HG02763 (cell line): ENCODE data around the gene ANAPC5.
A peak's percentile ranks its signal among the peaks of the same experiment; 100 is the strongest.
"Not testable (repeated sequence)": the region's sequence is repeated elsewhere in the genome, so short reads cannot be mapped to it uniquely, and the experiment has no call there.

Experiments used
- ATAC-seq: cut with Tn5 transposase; IDR thresholded peaks from one replicate; pipeline ENCODE4 v1.9.1; 2021; ENCODE audit warnings: mild to moderate bottlenecking, moderate library complexity; ENCODE audit not compliant: unreplicated experiment

The ANAPC5 gene, protein sequence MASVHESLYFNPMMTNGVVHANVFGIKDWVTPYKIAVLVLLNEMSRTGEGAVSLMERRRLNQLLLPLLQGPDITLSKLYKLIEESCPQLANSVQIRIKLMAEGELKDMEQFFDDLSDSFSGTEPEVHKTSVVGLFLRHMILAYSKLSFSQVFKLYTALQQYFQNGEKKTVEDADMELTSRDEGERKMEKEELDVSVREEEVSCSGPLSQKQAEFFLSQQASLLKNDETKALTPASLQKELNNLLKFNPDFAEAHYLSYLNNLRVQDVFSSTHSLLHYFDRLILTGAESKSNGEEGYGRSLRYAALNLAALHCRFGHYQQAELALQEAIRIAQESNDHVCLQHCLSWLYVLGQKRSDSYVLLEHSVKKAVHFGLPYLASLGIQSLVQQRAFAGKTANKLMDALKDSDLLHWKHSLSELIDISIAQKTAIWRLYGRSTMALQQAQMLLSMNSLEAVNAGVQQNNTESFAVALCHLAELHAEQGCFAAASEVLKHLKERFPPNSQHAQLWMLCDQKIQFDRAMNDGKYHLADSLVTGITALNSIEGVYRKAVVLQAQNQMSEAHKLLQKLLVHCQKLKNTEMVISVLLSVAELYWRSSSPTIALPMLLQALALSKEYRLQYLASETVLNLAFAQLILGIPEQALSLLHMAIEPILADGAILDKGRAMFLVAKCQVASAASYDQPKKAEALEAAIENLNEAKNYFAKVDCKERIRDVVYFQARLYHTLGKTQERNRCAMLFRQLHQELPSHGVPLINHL

DNA sequence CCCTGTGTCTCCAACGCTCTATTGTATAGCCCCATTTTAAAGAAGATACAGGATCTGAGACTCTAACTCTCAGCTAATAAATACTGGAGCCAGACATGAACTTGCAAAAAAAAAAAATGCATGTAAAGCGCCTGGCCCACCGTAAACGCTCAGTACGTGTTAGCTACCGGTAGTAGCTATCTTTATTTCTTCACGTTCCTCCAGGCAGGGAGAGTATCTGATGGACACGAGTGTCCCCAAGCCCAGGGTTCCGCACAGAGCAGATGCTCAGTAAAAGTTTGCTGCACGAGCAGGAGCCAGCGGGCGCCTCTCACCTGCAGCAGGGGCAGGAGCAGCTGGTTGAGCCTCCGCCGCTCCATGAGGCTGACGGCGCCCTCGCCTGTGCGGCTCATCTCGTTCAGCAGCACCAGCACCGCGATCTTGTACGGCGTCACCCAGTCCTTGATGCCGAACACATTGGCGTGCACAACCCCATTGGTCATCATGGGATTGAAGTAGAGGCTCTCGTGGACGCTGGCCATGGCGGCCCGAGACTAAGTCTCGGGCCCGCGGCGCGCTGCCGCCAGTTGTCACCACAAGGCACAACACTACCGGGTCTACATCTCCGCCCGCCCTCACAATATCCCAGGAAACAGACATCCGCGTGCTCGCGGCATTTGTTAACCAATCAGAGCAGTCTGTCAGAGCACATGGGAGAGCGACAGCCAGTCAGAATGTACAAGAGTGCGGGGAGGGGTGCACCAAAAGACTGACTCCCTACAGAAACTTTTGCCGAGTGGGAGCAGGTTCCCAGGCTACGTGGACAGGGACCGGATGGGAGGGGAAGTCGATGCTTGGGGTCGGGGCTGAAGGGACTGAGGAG, at the start of gene ANAPC5:
Gene ANAPC5 (minus strand): TSS at position 592 of the 862 bp plus-strand sequence. CDS start 71 bp downstream, at position 521.
- peak; percentile 96 for ATAC-seq

DNA sequence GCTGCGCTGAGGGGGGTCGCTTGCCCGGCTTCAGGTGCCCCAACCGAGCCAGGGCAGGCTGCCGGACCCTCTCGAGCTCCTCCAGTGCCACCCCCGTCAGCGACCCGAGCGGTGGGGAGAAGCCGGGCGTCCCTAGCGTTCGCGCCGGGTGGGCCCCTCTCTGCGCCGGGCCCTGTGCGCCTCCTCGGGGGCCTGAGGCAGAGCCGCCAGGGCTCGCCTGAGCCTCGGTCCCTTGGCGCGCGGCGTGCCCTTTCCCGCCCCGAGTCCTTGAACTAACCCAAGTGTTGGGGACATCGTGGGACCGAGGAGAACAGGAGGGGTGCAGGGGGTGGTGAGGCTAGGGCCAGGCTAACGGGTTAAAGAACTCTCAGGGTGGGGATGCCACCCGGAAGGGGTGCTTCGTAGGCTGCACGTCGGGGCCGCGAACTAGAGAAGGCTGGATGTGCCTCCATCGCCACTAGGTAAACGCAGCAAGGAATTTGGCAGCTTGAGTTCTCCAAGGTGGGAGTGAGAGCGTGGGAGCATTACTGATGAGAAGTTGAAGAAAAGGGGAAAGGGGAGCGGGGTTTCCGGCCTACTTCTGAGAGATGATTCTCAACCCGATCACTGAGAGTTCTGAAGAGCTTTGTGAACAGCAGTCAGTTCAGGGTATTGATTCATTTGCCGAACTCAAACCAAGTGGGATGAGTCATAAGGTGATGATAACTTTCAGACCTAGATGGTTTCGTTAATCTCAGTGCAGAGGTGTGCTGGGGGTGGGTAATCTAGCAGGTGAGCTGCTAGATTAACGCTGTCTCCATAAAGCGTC, 48.3 kb upstream of the ANAPC5 start:
- peak; percentile 25 for ATAC-seq

DNA sequence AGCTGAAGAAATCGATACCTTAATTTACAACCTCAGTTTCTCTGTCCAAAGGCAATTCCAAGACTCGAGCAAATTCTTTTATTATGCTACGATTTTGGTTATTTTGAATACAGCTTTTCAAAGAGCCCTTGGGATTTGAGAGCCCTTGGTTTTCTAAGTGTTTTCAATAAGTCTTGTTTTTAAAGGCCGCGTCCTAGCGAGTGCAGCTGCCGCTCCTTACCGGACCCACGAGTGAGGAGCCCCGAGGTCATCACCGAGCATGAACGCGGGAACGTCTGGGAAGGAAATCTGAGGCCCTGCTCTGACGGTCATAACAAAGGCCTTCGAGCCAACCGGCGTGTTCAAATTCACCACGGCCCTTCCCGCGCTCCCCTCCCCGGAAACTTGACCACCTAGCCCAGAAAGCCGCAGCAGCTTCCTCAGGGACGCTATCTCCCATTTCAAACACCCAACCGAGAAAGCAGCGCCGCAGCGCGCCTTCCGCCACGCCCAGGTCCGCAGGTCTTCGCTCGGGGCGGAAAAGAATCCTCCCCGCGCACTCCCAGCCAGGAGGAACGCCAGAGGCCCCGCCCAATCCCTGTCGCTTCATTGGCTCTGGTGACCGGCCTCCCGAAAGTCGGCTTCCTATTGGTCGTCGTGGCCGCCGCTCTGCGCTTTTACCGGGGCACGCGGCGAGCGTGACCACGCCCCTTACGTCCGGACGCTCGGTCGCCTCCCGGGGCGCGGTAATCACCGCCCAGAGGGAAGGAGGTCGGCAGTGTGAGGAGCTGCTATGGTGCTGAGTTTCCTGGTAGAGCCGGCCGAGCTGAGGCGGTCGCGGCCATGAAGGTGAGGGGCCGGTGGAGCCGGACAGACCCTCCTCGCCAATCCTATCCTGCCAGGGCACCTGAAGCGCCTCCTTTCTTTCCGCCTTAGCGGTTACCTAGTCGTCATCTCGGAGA, 47.5 kb upstream of the ANAPC5 start, which contains the start of gene RNF34:
Gene RNF34 (plus strand): TSS at position 728 of the 941 bp plus-strand sequence. CDS start 95 bp downstream, at position 823.
- peak; percentile 92 for ATAC-seq

DNA sequence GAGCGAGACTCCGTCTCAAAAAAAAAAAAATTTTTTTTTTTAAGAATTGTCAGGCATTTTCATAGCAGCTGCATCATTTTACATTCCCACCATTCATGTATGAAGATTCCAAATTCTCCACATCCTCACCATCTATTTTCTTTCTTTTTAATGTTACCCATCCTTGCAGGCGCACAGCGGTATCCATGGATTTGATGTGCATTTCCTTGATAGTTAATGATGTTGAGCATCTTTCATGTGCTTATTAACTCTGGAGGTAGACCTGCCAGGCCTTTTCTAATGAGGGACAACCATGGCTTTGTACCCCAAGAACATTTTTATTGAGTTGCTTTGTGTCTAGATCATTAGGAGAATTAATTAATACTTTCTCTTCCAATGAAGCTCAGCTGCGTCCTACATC, 46.1 kb upstream of the ANAPC5 start:
- ATAC-seq, result no peak

DNA sequence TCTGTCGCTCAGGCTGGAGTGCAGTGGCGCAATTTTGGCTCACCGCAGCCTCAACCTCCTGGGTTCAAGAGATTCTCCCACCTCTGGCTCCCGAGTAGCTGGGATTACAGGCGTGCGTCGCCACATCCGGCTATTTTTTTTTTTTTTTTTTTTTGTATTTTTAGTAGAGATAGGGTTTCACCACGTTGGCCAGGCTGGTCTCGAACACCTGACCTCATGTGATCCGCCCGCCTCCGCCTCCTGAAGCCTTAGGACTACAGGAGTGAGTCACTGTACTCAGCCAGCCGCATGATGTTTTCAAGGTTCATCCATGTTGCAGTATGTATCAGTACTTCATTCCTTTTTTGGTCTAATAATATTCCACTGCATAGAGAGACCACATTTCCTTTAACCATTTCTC, 45.3 kb upstream of the ANAPC5 start:
- ATAC-seq, result no peak

DNA sequence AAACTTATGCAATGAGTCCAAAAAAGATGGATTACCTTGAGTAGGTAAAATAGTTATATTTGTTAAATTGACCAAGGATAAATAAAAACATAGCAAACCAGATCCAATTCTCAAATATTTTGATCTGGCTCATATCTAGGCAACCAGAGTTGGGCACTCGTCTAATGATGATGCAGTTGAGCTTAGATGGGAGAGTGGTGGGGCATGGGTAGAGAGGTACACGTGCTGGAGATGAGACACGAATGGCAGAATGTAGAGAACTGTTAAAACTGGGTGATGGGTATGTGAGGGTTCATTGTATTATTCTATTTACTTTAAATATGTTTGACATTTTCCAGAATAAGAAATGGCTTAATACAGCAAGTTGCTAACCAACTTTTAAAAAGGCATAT, 40.1 kb upstream of the ANAPC5 start:
- no peak for ATAC-seq

DNA sequence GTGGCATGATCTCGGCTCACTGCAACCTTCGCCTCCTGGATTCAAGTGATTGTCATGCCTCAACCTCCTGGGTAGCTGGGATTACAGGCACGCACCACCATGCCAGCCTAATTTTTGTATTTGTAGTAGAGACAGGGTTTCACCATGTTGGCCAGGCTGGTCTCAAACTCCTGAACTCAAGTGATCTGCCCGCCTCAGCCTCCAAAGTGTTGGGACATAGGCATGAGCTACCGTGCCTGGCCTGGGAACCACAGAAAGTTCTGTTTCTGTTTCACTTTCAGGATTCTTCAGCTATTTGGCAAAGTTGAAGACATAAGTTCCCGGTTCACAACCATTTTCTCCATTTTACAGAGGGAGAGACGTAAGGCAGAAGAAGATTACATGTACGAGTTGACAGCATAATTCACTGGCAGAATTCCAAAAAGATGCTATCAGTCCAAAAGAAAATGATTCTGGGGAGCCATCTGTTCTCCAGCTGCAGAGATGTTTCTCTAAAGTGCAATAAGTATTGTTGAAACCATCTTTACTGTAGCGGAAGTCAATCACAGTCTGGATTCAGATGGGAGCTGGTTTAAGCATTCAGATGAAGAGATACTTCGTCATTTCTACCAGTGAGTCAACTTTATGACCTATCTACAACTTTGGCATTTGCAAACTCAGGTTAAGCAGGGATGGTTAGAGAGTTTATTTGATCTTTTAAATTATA, 39.6 kb upstream of the ANAPC5 start:
- ATAC-seq, result no peak

DNA sequence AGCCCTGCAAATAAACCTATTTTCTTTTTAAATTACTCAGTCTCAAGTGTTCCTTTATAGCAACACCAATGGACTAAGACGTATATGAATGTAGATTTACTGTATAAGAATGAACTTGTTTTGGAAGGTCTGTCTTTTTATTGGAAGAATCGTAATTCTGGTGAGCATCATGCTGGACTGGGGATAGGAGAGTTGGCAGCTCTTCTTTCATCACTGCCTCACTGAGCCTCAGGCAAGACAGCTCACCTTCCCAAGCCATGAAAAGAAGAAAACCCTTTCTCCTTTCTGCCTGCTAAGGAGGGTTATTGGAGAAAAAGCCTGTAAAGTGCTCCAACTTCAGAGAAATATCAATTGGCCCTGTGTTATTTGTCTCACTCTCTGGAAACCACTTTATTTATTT, 38.6 kb upstream of the ANAPC5 start:
- ATAC-seq, result no peak

DNA sequence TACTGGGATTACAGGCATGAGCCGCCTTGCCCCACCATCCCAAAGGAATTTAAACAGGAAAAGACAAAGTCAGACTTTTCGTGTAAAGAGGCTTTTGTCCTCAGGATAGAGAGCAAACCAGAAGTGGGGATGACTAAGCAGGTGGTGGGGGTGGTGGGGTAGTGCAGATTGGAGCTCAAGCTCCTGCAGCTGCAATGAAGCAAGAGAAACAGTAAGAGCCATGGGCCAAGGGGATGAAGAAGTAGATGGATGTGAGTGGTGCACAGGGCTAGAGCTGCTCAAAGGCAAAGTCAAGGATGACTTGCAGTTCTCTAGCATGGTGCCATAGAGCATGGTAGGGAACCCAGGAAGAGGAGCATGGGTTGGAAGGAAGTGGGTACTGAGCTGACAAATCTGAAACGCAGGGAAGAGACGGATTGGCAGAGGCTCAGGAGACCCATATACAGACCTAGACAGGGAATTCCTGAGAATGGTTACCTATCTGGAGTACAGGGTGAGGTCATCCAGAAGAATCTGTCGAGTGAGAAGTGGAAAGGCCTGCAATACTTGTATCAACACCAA, 36.3 kb upstream of the ANAPC5 start:
- no peak for ATAC-seq

DNA sequence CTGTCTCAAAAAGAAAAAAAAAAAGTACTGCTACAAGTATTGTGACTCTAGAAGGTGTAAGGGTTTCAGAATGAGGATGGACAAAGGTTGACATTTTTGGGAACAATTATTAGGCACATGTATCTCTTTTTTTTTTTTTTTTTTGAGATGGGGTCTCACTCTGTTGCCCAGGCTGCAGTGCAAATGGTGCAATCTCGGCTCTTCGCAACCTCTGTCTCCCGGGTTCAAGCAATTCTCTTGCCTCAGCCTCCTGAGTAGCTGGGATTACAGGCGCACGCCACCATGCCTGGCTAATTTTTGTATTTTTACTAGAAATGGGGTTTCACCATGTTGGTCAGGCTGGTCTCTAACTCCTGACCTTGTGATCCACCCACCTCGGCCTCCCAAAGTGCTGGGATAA, 32.7 kb upstream of the ANAPC5 start:
- ATAC-seq, result not testable (repeated sequence)

DNA sequence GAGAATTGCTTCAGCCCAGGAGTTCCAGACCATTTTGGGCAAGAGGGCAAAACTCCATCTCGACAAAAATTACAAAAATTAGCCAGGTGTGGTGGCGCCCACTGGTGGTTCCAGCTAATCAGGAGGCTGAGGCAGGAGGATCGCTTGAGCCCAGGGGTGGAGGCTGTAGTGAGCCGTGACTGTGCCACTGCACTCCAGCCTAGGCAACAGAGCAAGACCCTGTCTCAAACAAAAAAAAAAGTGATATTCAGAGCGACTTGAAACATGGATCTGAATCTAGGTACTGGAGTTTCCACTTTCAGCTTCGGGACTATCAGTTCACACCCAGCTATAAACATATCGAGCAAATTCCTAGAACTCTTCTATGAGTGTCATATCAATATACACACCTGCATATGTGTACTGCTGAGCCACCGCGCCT, 31.4 kb upstream of the ANAPC5 start:
- no peak for ATAC-seq

DNA sequence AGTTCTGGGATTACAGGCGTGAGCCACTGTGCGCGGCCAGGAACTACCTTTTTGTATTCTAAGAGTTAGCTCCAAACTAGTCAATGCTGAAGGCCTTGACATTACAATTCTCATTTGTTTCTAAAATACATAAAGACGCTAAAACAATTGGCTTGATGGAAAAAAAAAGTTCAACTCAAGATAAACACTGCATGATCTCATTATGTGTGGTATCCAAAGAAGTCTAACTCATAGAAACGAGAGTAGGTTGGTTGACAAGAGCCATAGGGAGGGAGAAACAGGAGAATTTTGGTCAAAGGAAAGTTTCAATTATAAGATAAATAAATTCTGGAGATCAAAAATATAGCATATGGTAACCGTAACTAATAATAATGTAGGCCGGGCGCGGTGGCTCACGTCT, 27.7 kb upstream of the ANAPC5 start:
- no peak for ATAC-seq

DNA sequence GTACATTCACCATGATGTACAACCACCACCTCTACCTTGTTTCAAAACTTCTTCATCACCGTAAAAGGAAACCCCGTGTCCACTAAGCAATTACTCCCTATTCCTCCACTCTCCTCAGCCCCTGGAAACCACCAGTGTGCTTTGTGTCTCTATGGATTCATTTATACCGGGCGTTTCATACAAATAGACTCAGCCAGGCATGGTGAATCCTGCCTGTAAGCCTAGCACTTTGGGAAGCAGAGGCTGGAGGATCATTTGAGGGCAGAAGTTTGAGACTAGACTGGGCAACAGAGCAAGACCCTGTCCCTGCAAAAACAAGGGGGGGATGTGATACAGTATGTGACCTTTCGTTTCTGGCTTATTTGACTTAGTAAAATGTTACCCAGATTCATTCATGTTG, 26.5 kb upstream of the ANAPC5 start:
- ATAC-seq, result no peak

DNA sequence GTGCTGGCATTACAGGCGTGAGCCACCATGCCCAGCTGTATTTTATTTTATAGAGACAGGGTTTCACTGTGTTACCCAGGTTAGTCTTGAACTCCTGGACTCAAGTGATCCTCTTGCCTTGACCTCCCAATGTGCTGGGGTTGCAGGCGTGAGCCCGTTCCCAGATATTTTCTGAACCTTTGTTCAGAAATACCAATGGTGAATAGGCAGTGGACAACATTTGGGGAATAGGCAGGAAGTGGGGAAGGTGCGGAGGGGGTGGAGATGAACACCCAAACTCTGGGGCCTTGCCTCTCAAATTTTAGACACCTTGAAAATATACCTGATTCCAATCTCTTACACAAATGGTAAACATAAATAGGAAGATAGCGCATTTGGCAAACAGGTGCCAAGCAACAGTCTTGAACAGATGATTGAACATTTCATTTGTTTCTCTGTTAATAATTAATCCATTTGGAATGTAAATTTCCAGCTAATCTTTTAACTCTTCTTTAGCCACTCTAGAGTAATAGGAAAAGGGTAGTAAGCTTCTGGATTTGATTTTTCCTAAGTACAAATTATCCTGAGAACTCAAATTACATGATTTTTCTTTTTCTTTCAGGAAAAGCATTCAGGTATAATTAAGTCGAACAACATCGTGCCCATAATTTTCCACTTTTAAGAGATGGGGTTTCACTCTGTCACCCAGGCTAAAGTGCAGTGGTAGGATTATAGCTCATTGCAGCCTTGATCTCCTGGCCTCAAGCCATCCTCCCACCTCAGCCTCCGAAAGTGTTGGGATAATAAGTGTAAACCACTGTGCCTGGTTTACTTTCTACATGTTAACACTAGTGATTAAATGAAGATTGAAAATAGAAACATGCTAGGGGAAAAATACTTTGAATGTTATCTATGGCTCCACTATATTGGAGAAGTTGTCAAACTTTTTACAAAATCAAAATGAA, 24.8 kb upstream of the ANAPC5 start:
- no peak for ATAC-seq

DNA sequence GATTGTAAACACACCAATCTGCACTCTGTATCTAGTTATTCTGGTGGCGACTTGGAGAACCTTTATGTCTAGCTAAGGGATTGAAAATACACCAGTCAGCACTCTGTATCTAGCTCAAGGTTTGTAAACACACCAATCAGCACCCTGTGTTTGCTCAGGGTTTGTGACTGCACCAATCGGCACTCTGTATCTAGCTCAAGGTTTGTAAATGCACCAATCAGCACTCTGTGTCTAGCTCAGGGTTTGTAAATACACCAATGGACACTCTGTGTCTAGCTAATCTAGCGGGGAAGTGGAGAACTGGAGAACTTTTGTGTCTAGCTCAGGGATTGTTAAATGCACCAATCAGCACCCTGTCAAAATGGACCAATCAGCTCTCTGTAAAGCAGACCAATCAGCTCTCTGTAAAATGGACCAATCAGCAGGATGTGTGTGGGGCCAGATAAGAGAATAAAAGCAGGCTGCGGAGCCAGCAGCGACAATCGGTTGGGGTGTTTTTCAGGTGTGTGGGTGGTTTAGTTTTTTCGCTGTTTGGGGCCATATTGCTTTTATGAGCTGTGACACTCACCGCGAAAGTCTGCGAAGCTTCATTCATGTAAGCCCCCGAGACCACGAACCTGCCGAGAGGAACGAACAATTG, 22.9 kb upstream of the ANAPC5 start:
- not testable (repeated sequence) for ATAC-seq

DNA sequence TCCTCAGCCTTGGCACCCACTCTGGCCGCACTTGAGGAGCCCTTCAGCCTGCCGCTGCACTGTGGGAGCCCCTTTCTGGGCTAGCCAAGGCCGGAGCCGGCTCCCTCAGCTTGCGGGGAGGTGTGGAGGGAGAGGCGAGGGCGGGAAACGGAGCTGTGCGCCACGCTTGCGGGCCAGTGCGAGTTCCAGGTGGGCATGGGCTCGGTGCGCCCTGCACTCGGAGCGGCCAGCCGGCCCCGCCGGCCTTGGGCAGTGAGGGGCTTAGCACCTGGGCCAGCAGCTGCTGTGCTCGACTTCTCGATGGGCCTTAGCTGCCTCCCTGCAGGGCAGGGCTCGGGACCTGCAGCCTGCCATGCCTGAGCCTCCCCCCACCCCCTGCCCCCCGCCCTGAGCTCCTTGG, 22.1 kb upstream of the ANAPC5 start:
- not testable (repeated sequence) for ATAC-seq

DNA sequence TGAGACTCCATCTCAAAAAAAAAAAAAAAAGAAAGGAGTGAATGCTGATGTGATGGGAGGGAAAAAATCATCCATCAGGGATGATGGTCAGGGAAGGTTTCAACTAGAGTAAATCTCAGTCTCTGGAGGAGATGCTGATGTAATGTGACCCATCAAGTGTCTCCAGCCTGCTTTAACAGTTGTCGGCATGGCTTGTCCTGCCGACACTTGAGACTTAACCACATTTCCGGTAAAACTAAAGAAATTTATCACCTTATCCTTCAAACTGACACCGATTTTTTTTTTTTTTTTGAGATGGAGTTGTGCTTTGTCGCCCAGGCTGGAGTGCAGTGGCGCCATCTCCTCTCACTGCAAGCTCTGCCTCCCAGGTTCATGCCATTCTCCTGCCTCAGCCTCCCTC, 21.5 kb upstream of the ANAPC5 start:
- no peak for ATAC-seq
